ENCODE results near the gene OR2A1.
"Not testable (repeated sequence)": the region's sequence is repeated elsewhere in the genome, so short reads cannot be mapped to it uniquely, and the experiment has no call there.

Gene OR2A1, protein sequence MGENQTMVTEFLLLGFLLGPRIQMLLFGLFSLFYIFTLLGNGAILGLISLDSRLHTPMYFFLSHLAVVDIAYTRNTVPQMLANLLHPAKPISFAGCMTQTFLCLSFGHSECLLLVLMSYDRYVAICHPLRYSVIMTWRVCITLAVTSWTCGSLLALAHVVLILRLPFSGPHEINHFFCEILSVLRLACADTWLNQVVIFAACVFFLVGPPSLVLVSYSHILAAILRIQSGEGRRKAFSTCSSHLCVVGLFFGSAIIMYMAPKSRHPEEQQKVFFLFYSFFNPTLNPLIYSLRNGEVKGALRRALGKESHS
- total RNA-seq, result 0 reads per million in 2 donors

DNA sequence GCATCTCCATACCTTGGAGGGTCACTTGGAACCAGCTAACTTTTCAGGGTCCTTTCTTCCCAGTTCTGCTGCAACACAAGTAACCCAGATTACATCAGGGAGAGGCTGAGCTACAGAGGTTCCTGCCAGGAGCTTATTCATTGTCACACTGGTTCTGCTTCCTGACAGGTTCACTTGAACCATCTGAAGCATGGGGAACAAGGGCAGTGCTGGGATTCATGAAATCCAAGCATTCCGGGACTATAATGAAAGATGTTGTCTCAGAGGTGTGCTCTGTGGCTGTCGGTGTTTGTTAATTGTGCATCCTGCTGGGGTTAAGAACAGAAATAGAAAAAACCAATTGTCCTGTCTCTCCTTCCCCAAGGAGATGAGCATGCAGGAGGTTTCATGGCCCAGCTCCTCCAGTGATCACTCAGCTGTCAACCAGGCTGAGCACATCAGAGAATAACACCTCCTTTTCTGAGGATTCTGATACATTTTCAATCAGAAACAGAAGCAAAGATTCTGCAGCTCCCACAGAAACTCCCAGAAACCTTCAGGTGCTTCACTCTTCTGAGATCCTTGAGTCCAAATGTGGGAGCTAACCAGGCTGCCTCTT, at the start of gene OR2A1:
TSS of gene OR2A1 (plus strand) at position 548 of the 598 bp plus-strand sequence. CDS start 5,706 bp downstream, outside the sequence.
- DNase-seq, result not testable (repeated sequence)

DNA sequence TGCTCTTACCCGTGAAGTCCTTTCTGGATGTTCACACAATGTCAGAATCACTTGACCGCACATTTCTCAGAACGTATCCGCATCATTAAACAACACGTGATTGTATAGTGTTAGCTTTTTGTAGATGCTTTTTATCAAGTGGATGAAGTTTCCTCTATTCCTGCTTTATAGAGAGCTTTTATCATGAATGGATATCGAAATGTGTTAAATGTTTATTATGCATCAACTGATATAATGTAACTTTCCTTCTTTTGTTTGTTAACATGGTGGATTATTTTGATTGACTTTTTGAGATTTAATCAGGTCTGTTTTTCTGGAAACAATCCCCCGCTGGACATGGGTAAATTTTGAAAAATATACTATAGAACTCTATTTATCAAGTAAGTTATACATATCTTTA, 47.5 kb upstream of the OR2A1 start, which contains the start of gene OR2A7:
TSS of gene OR2A7 (minus strand) at position 101 of the 400 bp plus-strand sequence. CDS start 5,164 bp downstream, outside the sequence.
- DNase-seq, result not testable (repeated sequence)

DNA sequence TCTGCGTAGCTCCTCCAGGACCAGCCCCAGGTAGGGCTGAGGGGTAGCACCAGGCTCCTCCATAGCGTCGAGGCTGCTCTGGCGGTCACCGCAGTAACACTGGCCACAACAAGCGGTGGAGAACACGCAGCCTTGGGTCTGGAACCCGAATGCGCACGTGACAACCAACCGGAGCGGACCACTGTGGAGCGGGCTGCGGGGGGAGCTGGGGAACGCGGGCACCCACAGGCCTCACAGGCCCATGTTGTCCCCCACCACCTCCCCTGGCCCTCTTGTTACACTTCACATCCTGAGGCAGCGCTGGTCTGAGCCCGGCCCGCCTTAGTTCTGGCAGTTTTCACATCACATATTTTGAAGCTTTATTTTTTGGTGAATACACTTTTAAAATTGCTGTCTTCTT, 43.0 kb upstream of the OR2A1 start, which contains the start of gene CTAGE8:
TSS of gene CTAGE8 (minus strand) at position 101 of the 400 bp plus-strand sequence. CDS start at position 63, 38 bp downstream.
- DNase-seq, result not testable (repeated sequence)

DNA sequence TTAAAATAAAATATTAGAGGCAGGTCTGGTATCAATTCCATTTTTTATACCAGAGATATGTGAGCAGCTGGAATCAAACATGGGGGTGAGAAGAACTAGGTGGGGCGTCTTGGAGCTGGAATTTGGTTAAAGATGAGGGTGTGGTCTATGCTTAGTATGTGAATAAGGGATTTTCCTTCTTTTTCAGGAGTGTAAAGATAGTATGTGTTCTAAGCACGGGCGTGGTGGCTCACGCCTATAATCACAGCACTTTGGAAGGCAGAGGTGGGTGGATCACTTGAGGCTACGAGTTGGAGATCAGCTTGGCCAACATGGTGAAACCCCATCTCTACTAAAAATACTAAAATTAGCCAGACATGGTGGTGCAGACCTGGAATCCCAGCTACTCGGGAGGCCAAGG, 36.9 kb upstream of the OR2A1 start:
- not testable (repeated sequence) for DNase-seq

DNA sequence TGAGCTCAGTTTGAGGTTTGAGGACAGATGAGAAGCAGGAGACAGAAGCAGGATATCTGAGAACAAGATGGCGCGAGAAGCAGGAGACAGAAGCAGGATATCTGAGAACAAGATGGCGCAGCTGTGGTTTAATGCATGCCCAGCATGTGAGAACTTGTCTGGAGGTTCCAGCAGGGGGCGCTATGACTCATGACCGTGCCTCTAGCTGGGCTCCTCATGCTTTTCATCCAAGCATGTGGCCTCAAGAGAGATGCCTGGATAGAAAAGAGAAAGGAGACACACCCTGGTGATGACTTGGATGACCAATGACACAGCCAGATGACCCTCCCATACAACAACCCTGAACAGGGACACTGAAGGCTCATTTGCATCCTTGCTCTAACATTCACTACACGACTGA, 32.2 kb upstream of the OR2A1 start:
- not testable (repeated sequence) for DNase-seq

DNA sequence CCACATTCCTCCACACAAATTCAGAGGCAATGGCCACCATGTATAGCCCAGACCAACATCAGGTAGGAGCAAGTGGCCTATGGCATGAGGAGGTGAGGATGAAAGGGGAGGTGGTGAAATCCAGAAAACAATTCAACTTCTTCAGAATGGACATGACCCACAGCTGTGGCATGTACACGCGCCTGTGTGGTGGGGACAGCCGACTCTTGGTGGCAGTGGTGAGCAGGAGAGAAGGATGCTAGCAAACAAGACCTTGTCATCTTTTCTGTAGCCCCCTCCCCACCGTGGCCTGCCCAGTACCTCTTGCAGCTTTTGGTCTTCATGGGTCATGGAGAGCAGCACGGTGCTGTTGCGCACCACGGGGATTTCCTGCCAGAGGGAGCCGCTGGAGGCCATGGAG, 30.2 kb upstream of the OR2A1 start:
- DNase-seq, result not testable (repeated sequence)

DNA sequence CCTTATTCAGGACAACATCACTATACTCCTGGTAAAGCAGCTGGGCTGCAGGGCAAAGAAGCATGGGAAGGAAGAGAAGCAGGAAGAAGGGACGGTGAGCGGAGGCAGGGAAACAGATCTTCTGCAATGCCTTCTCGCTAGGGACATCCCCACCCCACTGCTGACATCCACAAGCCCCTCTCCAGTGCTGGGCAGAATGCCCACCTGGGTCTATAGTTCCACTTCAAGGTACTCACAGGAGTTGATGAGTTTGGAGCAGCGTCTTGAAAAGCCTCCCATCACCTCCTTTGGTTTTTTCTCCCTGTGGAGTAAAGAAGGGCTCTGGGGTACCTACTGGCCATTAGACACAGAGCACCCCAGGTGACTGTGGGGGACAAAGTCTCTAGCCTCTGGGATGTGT, 29.7 kb upstream of the OR2A1 start:
- not testable (repeated sequence) for DNase-seq

DNA sequence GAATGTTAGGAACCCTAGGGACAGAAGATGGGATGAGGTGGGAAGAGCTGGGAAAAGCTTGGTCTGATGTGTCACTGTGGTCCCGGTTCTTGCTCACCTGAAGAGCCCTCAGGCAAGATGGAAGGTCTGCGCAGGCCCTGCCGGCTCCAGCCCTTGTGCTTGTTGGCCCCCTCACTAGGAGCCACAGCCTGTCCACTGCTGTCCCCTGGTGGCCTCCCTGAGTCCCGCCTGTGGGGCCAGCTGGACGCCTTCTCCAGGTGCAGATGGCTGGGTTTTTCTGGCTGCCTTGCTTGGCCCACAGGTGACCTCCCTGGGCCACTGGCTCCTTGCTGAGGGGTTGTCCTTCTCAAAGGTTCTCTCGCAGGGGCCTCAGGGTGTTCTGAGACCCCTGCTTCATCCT, 28.5 kb upstream of the OR2A1 start:
- not testable (repeated sequence) for DNase-seq

DNA sequence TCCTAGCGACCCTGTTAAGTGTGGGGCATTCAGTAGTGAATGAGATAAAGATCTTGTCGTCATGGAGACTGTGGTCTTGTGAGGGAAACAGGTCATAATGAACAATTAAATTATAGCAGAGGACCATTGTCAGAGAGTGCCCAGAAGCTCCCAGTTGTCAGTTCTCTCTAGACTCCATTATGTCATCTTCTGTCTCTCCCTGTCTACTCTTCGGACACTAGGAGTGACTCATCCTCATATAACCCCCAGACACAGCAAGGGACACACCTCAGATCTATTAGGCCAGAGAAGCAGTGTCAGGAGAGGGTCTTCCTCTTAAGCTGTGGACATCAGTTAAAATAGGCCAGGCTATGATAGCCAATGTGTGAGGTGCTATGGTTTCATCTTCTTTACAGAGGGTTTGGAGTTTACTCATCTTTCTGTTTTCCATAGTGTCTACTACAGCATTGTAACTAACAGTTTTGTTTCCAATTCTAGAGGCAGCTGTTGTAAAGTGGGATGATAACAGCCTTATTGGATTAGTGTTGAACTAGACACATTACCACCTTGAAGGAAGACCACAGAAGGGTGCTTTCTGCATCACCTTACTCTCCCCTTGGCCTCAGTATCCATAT, 24.9 kb upstream of the OR2A1 start:
- DNase-seq, result not testable (repeated sequence)

DNA sequence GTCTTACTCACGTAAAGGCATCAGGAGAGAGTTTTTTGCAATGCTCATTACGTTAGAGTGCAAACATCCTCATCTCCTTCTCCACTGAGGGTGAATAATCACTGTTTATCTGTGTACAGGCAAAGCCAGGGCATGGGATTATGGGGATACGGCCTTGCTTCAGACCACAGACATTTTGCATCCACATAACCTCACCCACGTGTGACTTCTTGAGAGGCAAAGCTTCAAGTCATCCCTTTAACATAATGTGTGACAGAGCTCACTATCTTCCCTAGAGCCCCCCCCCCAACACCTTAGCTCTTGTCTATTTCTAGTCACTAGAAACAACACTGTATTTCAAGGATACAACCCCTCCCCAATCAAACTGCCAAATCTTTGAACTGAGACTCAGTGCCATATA, 20.6 kb upstream of the OR2A1 start:
- DNase-seq, result not testable (repeated sequence)

DNA sequence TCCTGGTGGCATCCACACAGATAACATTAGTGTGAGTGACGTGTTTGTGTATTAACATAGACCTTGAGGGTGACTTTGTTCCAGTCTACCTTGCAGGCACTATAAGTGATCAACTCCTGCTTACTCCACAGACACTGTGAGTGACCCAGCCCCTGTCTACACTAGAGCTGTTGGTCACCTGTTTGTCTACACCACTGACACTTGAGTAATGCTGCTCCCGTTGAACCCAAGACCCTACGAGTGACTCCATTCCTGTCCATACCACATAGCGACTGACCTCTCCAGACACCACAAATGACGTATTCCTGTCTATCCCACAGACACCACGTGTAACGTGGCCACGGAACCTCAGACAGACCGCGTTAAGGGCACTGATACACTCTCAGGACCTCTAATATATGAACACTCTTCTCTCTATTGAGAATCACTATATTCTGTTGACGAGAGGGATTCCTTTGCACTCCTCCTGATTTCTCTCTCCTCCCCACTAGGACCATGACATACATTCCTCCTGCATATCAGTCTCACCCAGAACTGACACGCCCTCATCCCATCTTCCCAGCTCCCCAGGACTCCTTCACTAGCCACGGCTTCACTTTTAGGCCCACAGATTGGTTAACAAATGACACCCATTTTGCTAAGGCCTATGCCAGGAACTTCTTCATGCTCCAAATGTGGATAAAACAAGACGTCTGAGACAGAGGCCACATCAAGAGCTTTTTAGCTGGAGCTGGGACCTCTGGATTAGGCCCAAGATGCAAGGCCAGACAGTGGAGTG, 19.6 kb upstream of the OR2A1 start:
- not testable (repeated sequence) for DNase-seq

DNA sequence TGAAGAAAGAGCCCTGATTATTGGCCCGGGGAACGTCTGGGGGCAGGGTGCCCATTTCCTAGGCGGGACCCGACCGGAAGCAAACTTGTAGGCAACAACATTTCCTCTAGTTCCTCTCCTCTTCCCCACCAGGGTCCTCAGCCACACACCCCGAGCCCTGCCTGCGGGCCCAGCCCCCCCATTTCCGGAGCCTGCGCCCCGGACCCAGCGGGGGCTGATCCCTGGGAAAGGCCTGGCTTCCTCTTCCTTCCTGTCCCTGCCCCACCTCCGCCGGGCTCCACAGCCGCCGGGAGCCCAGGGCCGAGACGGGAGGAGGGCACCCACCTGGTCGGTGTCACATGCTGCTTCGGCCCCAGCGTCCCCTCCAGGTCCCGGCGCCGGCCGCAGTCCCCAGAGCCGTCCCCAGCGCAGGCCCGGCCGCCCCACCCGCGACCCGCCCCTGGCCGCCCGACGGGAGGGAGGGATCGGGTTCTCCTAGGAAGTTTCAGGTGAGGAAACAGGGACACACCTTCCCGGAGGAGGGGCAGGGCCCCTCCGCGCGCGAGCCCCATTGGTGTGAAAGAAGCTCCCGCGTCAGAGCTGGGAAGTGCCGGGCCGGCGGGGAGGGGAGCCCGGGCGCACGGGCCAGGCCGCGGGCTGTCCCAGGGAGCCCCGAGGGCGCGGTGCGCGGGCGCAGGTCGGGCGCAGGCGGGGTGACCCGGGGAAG, 18.3 kb upstream of the OR2A1 start:
- DNase-seq, result not testable (repeated sequence)

DNA sequence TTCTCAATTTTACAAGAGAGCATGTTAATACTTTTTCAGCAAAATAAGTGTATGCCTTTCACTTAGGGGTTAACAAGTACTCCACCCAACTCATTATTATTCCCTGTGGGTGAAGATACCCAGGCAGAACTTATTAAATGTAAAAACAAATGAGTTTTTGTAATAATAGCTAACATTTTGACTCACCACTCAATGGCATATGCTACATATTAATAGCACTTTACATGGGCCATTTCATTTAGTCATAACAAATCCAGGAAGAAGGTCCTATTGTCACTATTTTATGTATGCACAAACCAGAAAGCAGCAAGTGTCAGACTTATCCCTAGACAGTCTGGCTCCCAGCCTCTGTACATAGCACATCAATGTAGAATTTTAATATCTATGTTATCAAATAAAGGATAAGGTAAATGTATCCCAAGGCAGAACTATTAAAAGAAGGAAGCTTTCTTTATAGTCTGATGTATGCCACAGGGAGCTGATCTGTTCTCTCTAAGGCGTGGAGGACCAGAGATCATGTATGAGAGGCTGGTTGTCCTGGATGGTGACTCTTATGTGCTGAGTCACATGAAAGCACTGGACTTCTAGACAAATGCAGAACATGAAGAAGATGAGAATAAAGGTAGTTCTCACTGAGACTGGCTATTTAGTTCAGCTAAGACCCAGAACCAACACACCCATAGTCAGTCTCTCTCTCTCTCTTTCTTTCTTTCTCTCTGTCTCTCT, 9.5 kb upstream of the OR2A1 start:
- DNase-seq, result not testable (repeated sequence)

DNA sequence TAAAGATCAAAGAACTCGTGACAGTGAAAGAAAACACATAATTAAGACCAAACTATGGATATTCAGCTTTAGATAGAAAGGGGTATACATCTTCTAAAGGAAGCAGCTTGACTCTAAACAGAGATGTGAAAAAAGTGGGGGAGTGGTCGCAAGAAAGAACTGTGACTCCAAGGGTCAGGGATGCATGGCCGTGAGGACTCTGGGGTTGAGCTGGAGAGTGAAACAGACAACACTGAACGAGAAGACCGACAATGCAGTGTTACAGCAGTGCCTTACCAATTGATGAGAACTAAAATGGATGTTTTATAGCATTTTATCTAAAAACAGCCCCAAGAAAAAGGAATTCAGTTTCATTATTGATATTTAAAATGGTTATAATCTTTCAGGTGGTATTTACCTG, 8.6 kb upstream of the OR2A1 start:
- DNase-seq, result not testable (repeated sequence)

DNA sequence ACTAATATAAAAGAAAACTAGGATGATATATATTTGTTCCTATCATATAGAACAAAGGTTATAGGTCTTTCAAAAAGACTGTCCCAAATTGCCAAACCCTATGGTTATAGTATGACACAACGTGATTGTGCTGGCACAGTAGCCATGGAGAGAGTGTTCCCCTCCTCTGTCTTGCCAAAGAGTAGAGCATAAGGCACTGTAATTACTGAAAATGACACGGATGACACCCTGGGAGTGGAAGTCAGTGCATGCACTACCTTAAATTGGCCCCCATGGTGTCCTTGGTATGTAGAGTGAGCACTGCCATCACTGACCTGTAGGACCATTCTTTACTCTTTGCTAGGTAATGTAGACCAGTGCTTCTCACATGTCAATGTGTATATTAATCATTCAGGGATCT, 7.1 kb upstream of the OR2A1 start:
- not testable (repeated sequence) for DNase-seq

DNA sequence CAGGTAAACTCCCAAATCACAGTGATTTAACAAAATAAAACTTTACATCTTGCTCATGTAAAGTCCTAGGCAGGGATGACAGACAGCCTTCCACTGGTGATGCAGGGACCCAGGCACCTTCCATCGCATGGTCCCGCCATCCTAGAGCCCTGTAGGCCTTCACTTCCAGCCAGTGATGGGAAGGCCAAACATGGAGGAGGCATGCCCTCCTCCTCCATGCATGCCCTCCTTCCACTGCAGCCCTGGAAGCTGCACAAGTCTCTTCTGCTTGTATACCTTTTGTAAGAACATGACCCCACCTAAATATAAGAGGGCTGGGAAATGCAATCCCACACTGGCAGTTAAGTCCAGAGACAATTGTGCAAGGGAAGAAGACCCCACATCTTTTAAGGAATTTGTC, 2.5 kb upstream of the OR2A1 start:
- not testable (repeated sequence) for DNase-seq

DNA sequence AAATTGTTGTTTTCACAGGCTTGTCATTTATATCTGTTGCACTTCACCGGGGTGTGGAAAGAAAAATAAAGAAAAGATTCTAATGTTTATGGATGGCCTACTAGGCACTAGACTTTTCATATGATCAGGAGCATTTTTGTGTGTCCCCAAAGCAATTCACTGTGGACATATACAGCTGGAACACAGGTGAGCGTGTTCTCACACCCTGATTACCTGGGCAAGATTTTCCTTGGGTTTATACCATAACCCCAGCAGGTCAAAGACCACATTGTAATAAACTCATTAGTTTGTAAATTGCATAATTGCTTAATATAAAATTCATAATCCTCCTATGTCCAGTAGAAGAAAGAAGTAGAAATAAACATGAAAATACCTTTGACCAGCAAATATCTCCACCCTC, 1.0 kb upstream of the OR2A1 start:
- not testable (repeated sequence) for DNase-seq

DNA sequence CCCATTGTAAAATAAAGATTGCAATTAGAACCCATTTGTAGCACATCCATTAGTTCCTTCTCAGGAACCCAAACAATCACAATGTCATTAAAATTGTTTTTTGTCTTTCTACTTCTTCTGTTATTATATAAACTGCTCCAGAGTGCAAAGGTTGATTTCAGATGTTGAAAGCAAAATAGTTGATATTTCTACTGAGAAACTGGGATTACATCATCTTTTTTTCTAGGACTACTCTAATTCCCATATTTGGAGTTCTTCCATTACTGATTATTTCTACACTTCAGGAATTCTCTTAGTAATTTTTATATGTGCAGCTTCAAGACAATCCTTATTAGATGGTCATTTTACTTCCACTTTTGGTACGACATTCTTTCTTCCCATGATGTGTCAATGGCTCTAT, 5.3 kb downstream of the OR2A1 start:
- DNase-seq, result not testable (repeated sequence)

DNA sequence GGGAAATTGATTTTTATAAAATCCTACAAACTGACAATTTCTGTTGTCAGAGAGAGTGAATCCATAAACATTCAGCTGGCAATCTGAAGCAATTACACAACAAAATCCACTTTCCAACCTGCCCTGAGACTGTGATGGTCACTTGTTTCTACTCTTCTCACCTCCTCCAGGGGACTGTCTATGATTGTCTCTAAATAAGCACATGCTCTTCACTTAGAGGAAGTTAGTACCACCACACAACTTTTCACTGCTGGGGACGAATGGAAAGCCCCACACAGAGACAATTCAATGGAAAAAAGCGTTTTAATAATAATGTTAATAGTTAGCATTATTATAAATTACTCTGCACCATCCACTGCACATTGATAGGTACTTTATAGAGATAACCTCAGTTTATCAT, 7.3 kb downstream of the OR2A1 start:
- not testable (repeated sequence) for DNase-seq

DNA sequence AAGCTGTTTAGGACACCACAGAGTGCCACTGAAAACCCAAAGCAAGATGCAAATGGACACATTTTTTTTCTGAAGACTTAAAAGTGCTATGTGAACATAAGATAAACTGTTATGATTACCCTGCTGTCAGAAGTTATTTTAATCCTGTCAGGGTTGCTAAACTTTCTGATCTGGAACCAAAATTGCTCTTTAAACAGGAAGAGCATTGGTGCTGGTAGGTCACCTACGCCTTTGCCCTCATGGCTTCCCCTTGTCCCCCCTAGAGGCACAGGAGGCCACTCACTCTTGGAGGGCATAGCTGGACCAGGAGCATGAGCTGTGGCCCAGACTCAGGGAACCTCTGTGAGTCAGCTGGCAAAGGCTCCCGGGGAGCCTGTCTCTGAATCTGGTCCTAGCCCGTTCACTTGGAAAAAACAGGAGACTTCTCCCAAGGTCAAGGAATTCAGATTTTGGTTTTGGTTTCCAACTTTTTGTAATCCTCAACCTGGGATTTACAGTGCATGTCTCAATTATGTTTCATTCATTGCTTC, 9.5 kb downstream of the OR2A1 start:
- DNase-seq, result not testable (repeated sequence)

DNA sequence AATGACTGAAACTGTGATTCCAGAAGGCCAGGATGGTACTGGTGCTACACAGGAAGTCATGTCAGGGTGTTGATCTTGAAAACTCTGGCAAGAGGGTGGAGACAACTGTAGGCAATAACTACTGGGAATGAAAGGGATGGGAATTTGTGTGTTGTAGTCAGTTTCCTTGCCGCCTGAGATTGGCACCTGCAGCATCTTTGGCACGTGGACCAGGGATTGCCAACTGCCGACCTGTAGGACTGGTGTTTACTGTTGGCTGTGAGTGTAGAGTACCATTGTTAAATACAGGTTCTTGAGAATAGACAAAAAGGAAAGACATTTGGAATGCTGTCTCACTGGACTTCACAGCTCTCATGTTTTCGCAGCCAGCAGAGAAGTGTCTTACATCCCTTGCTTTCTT, 11.1 kb downstream of the OR2A1 start:
- DNase-seq, result not testable (repeated sequence)

Measured in activated gamma-delta T cell (primary cell).